Measurements from ENCODE around the gene DDX47. TPM values are rescaled to one million over a fixed set of nuclear protein-coding genes. Genes with fewer than 3 reads are reported as not detected.

Gene DDX47
- total RNA-seq, result 100 to 1,000 TPM in 1 of 5 donors, 10 to 100 TPM in 3, 1 to 10 TPM in 1; 9.6 to 108 (median 21.4) TPM
- 10 to 100 TPM; 31.0 to 37.9 (median 32.6) TPM for polyA plus RNA-seq
- long read RNA-seq, donor 1, partial matches to known transcripts, result 0 of 5 reads
- long read RNA-seq, donor 1, other reads (novel, unspliced or antisense), result 0 of 5 reads
- long read RNA-seq, donor 2, transcript DDX47-202 (12 exons, 1,817 nt), result major isoform, 7 of 8 reads
- long read RNA-seq, donor 2, partial matches to known transcripts, result 0 of 8 reads
- long read RNA-seq, donor 2, other reads (novel, unspliced or antisense), result 0 of 8 reads
- long read RNA-seq, donor 3, transcript DDX47-202 (12 exons, 1,817 nt), result major isoform, 6 of 6 reads
- long read RNA-seq, donor 3, partial matches to known transcripts, result 0 of 6 reads
- long read RNA-seq, donor 3, other reads (novel, unspliced or antisense), result 0 of 6 reads
- long read RNA-seq, donor 4, result 0 reads
- long read RNA-seq, donor 5, transcript DDX47-202 (12 exons, 1,817 nt), result major isoform, 13 of 14 reads
- long read RNA-seq, donor 5, partial matches to known transcripts, result 0 of 14 reads
- long read RNA-seq, donor 5, other reads (novel, unspliced or antisense), result 0 of 14 reads
- long read RNA-seq, donor 6, transcript DDX47-202 (12 exons, 1,817 nt), result major isoform, 17 of 18 reads
- long read RNA-seq, donor 6, partial matches to known transcripts, result 0 of 18 reads
- long read RNA-seq, donor 6, other reads (novel, unspliced or antisense), result 0 of 18 reads
- long read RNA-seq, donor 7, transcript DDX47-202 (12 exons, 1,817 nt), result major isoform, 18 of 33 reads
- long read RNA-seq, donor 7, partial matches to known transcripts, result 11 of 33 reads
- long read RNA-seq, donor 7, other reads (novel, unspliced or antisense), result 0 of 33 reads
- long read RNA-seq, donor 8, transcript DDX47-202 (12 exons, 1,817 nt), result major isoform, 12 of 13 reads
- long read RNA-seq, donor 8, partial matches to known transcripts, result 0 of 13 reads
- long read RNA-seq, donor 8, other reads (novel, unspliced or antisense), result 0 of 13 reads
- long read RNA-seq, donor 9, transcript DDX47-202 (12 exons, 1,817 nt), result major isoform, 13 of 14 reads
- long read RNA-seq, donor 9, partial matches to known transcripts, result 0 of 14 reads
- long read RNA-seq, donor 9, other reads (novel, unspliced or antisense), result 0 of 14 reads
- long read RNA-seq, donor 10, transcript DDX47-202 (12 exons, 1,817 nt), result major isoform, 5 of 8 reads
- long read RNA-seq, donor 10, partial matches to known transcripts, result 0 of 8 reads
- long read RNA-seq, donor 10, other reads (novel, unspliced or antisense), result 0 of 8 reads

GRCh38 chr12:12813120-12814101 lies at the start of gene DDX47:
Gene DDX47, plus strand, starts transcription at chr12:12813346. Its CDS starts 22 bp downstream, at chr12:12813368.
- DNase-seq, result peak; percentile 98
- no peaks in the 10 kb centered on the region for H3K9me3 ChIP-seq
- H3K4me1 ChIP-seq, result peaks cover 15 to 77% (median 38%) of the 10 kb centered on the region in 4 donors
- TF ChIP-seq POLR2AphosphoS5 (IDR thresholded peaks at IDR 0.05) (peak; percentile 70 to 96 (median 74)), POLR2A (IDR thresholded peaks at IDR 0.05) (no peak), EP300 (IDR thresholded peaks at IDR 0.05) (no peak), CTCF (IDR thresholded peaks at IDR 0.05) (peak in 5 of 7 experiments; percentile 93 to 99 (median 98))
- WGBS, 5 donors, result 1 to 3% (median 2%) methylated on average over 25 to 35 of the region's 35 CpGs
- intact Hi-C loops (cut with DNase I; ENCODE audit: low total_unique reads), result no loop called here
- no peaks in the 10 kb centered on the region for H3K27me3 ChIP-seq
- peak within 1 kb of the TSS; percentile 70 to 98 (median 82) for H3K4me3 ChIP-seq
- H3K27ac ChIP-seq, result peak within 1 kb of the TSS; percentile 34 to 86 (median 79)
- H3K36me3 ChIP-seq, result peaks cover 0 to 18% (median 12%) of the 10 kb centered on the region in 4 donors

GRCh38 chr12:12764824-12765223 lies 48.3 kb upstream of the DDX47 start:
- no peaks in the 10 kb centered on the region for H3K27me3 ChIP-seq
- H3K9me3 ChIP-seq, result peaks cover 0 to 2% (median 0%) of the 10 kb centered on the region in 4 donors
- H3K27ac ChIP-seq, result no peak overlapping the region
- intact Hi-C loops (cut with DNase I; ENCODE audit: low total_unique reads), result no loop called here
- H3K4me3 ChIP-seq, result no peak overlapping the region
- no peaks in the 10 kb centered on the region for H3K36me3 ChIP-seq
- no peak for TF ChIP-seq CTCF (IDR thresholded peaks at IDR 0.05)
- no peak for DNase-seq
- no peaks in the 10 kb centered on the region for H3K4me1 ChIP-seq

- H3K27ac ChIP-seq, result no peak overlapping the region
- no peaks in the 10 kb centered on the region for H3K27me3 ChIP-seq
- peaks cover 0 to 7% (median 0%) of the 10 kb centered on the region in 4 donors for H3K9me3 ChIP-seq
- no peak for DNase-seq
- TF ChIP-seq POLR2AphosphoS5 (IDR thresholded peaks at IDR 0.05), result no peak
- TF ChIP-seq CTCF (IDR thresholded peaks at IDR 0.05), result no peak
- no peak for TF ChIP-seq EP300 (IDR thresholded peaks at IDR 0.05)
- TF ChIP-seq POLR2A (IDR thresholded peaks at IDR 0.05), result no peak
- H3K4me1 ChIP-seq, result no peaks in the 10 kb centered on the region
- 91 to 98% (median 97%) methylated on average over 6 of the region's 6 CpGs for WGBS, 5 donors
- intact Hi-C loops (cut with DNase I; ENCODE audit: low total_unique reads), result no loop called here
- H3K4me3 ChIP-seq, result no peak overlapping the region
- no peaks in the 10 kb centered on the region for H3K36me3 ChIP-seq
Measured at GRCh38 chr12:12770262-12770661, 42.9 kb upstream of the DDX47 start.
